HFFc6 (cell line): ENCODE measurements around the gene HLA-F. TPM values are rescaled to one million over a fixed set of nuclear protein-coding genes. Genes with fewer than 3 reads are reported as not detected.
A peak's percentile ranks its signal among the peaks of the same experiment; 100 is the strongest.

Experiments used
- DNase-seq: peaks from one replicate; pipeline ENCODE4 v3.0.0-alpha.2; 2018
- H3K27ac Mint-ChIP-seq: 2 replicates; pipeline ENCODE4 v1.8.0; 2020; ENCODE audit warnings: mild to moderate bottlenecking, mixed read lengths
- H3K27me3 Mint-ChIP-seq: 2 replicates; pipeline ENCODE4 v1.8.0; 2021; ENCODE audit warnings: mild to moderate bottlenecking, moderate library complexity, mixed read lengths; ENCODE audit not compliant: insufficient read depth
- H3K36me3 Mint-ChIP-seq: 2 replicates; pipeline ENCODE4 v1.8.0; 2021; ENCODE audit warnings: low read depth, mixed read lengths
- H3K4me1 Mint-ChIP-seq: 2 replicates; pipeline ENCODE4 v1.8.0; 2020; ENCODE audit warnings: low read depth, mixed read lengths
- H3K4me3 Mint-ChIP-seq: 2 replicates; pipeline ENCODE4 v1.8.0; 2020; ENCODE audit warnings: mild to moderate bottlenecking, moderate library complexity, mixed read lengths
- H3K9me3 Mint-ChIP-seq: 2 replicates; pipeline ENCODE4 v1.8.0; 2020; ENCODE audit warnings: mild to moderate bottlenecking, mixed read lengths
- total RNA-seq, 6 experiments: library from RNA; stranded (reverse); fragmentation: NEBNext Ultra II Directional; extraction: Animal tissue kit (Norgen Biotek cat#: 25700); gene quantifications; 2 replicates in 1 of 6; 3 replicates in 5 of 6; pipeline ENCODE4 v1.2.3, GENCODE V29; 2021
- TF ChIP-seq, protein P1 (sequence below): fragments of 200-600 bp; sonication (generic); IDR thresholded peaks from 2 replicates; pipeline ENCODE4 v1.5.0; 2021; ENCODE audit warnings: antibody characterized with exemption, mild to moderate bottlenecking

HLA-F gene
- total RNA-seq, 6 experiments from 2014 or later: 1.4 to 7.5 (median 4.2) TPM

- TF ChIP-seq, protein P1, sequence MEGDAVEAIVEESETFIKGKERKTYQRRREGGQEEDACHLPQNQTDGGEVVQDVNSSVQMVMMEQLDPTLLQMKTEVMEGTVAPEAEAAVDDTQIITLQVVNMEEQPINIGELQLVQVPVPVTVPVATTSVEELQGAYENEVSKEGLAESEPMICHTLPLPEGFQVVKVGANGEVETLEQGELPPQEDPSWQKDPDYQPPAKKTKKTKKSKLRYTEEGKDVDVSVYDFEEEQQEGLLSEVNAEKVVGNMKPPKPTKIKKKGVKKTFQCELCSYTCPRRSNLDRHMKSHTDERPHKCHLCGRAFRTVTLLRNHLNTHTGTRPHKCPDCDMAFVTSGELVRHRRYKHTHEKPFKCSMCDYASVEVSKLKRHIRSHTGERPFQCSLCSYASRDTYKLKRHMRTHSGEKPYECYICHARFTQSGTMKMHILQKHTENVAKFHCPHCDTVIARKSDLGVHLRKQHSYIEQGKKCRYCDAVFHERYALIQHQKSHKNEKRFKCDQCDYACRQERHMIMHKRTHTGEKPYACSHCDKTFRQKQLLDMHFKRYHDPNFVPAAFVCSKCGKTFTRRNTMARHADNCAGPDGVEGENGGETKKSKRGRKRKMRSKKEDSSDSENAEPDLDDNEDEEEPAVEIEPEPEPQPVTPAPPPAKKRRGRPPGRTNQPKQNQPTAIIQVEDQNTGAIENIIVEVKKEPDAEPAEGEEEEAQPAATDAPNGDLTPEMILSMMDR: no peak
- Mint-ChIP-seq H3K4me1 (no peaks in the 10 kb centered on the region), H3K4me3 (no peak overlapping the region), H3K27ac (no peak overlapping the region), H3K27me3 (peaks cover 14% of the 10 kb centered on the region), H3K36me3 (no peaks in the 10 kb centered on the region), H3K9me3 (peaks cover 13% of the 10 kb centered on the region)
- no peak for DNase-seq
These were observed 28.6 kb upstream of the HLA-F start for GRCh38 chr6:29694637-29695036.

DNA sequence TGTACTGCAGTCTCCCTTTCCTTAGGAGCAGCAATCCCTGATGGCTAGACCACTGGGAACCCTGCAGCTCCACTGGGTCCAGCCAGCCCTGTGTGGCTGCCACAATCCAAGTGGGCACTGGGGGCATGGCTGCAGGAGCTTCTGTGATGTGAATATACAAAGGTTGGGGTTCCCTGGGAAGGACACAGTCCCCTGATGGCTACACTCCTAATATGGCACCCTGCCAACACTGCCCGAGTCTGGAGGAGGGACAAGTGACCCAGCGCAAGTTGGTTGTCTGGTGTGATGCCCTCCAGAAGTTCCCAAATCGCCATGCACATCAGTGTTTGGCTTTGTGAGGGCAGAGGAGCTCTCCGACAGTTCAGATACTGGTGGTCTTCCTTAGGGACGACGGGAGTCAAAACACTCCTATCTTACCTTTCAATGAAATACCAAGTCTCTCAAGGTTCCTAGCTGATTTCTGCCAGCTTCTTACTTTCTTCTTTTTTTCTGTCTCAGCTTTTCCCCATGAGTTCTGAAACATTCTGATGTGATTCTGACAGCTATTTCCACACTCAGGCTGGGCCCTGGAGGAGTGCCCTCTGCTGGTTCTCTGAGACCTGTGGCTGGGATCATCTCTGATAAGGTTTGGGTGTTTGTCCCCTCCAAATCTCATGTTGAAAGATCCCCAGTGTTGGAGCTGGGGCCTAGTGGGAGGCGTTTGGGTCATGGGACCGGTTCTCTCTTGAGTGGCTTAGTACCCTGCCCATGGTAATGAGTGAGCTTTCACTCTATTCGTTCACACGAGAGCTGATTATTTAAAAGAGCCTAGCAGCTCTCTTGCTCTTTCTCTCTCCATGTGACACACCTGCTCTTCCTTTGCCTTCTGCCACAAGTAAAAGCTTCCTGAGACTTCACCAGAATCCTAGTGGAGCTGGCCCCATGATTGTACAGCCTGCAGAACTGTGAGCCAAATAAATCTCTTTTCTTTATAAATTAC, 26.8 kb upstream of the HLA-F start:
- no peaks in the 10 kb centered on the region for H3K4me1 Mint-ChIP-seq
- TF ChIP-seq, protein P1: peak; percentile 76
- H3K36me3 Mint-ChIP-seq: no peaks in the 10 kb centered on the region
- H3K9me3 Mint-ChIP-seq: peaks cover 13% of the 10 kb centered on the region
- no peak overlapping the region for H3K4me3 Mint-ChIP-seq
- peak; percentile 16 for DNase-seq
- peaks cover 15% of the 10 kb centered on the region for H3K27me3 Mint-ChIP-seq
- H3K27ac Mint-ChIP-seq: no peak overlapping the region

- TF ChIP-seq, protein P1: peak; percentile 78
- Mint-ChIP-seq H3K9me3 (no peaks in the 10 kb centered on the region), H3K36me3 (no peaks in the 10 kb centered on the region), H3K4me1 (no peaks in the 10 kb centered on the region), H3K27me3 (peaks cover 20% of the 10 kb centered on the region), H3K27ac (no peak overlapping the region), H3K4me3 (no peak overlapping the region)
- DNase-seq: no peak
These were observed 20.6 kb upstream of the HLA-F start for GRCh38 chr6:29702519-29703103.

DNA sequence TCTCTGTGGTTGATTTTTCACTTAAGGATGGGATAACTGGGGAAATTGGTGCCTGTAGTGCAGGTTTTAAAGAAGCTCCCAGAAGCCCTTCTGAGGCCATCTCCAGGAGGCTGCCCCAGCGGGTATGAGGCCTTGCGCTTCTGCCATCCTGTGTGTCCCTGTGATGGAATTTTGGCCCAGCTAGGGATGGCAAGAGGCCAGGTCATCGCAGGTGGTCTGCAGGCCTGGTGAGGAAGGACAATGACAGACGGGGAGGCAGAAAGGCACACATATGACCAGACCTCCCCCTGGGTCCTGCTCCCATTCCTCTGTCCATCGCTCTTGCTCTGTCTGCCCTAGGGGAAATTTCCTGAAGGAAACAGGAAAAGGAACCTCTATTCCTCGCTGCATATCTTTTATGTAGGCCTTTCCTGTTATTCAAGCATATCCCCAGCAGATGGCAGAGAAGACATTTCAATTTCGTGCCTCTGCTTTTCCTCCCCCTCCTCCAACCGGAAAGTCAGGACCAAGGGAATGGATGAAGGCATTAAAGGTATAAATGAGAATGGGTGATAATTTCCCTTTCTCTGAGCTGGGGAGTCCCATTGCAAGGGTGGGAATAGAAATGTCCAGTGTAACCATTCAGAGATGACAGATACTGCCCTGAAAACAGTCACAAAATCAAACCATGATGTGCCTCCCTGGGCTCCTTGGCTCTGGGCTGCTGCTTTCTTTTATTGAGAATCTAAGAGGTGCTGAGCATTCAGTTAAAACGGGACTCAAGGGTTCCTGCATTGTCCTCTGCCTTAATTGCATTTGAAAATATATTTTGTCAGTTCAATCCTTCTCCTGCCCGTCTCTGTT, 17.6 kb upstream of the HLA-F start:
- Mint-ChIP-seq H3K4me1 (no peaks in the 10 kb centered on the region), H3K36me3 (no peaks in the 10 kb centered on the region), H3K9me3 (no peaks in the 10 kb centered on the region), H3K4me3 (no peak overlapping the region), H3K27me3 (peaks cover 22% of the 10 kb centered on the region), H3K27ac (no peak overlapping the region)
- TF ChIP-seq, protein P1: peak; percentile 77
- DNase-seq: peak; percentile 53

DNA sequence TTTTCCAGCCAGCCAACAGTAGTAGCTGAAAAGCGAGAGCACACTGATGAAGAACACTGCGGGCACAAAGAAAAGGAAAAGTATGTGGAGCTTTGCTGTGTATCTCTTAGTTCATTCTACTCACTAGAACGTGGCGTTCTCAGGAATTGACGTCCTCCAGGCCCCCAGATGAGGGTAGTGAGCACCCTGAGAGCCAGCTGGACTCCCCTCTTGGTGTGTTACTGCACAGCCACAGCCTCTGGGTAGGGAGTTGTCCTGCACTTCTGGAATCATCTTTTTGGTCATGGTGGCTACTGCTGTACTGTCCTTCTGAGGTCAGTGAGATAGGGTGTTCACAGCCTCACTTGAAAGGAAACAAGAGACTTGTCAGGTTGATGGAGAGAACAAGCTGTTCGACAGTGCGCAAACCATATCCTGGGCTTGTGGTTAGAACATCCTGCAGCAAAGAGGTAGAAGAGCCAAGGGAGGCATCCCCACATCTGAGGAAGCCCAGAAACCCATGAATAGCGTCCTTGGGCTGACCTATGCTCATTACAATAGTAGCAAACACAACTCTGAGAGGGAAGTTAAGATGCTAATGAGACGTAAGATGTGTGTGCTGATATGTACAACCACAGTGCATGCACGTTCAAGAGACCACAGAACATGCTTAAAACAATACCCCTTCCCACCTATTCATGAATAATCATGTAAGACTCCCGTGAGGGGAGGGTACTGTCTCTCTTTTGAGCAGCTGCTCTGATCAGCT, 14.6 kb upstream of the HLA-F start:
- H3K36me3 Mint-ChIP-seq: no peaks in the 10 kb centered on the region
- TF ChIP-seq, protein P1: no peak
- DNase-seq: no peak
- no peaks in the 10 kb centered on the region for H3K9me3 Mint-ChIP-seq
- H3K4me3 Mint-ChIP-seq: no peak overlapping the region
- no peak overlapping the region for H3K27ac Mint-ChIP-seq
- H3K4me1 Mint-ChIP-seq: no peaks in the 10 kb centered on the region
- peaks cover 25% of the 10 kb centered on the region for H3K27me3 Mint-ChIP-seq
